HCT116 (cell line): ENCODE measurements around the gene SPEM3.
"Not testable (repeated sequence)": the region's sequence is repeated elsewhere in the genome, so short reads cannot be mapped to it uniquely, and the experiment has no call there.

Experiments used
- EZH2 ChIP-seq: fragments of 200-600 bp; sonication (generic); IDR thresholded peaks from 2 replicates; pipeline ENCODE4 v1.6.1; 2017; ENCODE audit warnings: antibody characterized with exemption, mixed run types
- POLR2A ChIP-seq: IDR thresholded peaks from 2 replicates; pipeline ENCODE4 v1.7.0; 2011; ENCODE audit warnings: borderline replicate concordance; ENCODE audit not compliant: insufficient read depth, insufficient read length; ENCODE audit errors: extremely low read depth
- POLR2AphosphoS5 ChIP-seq: IDR thresholded peaks from 2 replicates; pipeline ENCODE4 v1.6.1; 2011; ENCODE audit warnings: mild to moderate bottlenecking, low read depth, low read length, moderate library complexity
- ZNF274 ChIP-seq: fragments of 200-500 bp; sonication (Bioruptor generic); IDR thresholded peaks from 2 replicates; pipeline ENCODE4 v1.6.1; 2014; ENCODE audit warnings: mild to moderate bottlenecking, low read depth, low read length, inconsistent platforms
- TF ChIP-seq, protein P1 (sequence below): IDR thresholded peaks from 2 replicates; pipeline ENCODE4 v1.6.1; 2012; ENCODE audit warnings: low read depth
- TF ChIP-seq, protein P2 (sequence below), 3 experiments: fragments of 200-600 bp in 1 of 3; sonication (generic) in 1 of 3; IDR thresholded peaks in 2 of 3; conservative IDR thresholded peaks in 1 of 3; 2 replicates each; pipeline ENCODE4 v1.5.1; 2012 to 2017; ENCODE audit warnings: low read depth in 2 of 3, low read length in 2 of 3, antibody characterized with exemption in 1 of 3, borderline replicate concordance in 1 of 3, control low read depth in 1 of 3, mild to moderate bottlenecking in 1 of 3, mixed read lengths in 1 of 3, mixed run types in 1 of 3, moderate library complexity in 1 of 3; ENCODE audit not compliant: insufficient read depth in 1 of 3

GRCh38 chr17:7470457-7470973, 41.9 kb downstream of the SPEM3 start:
- TF ChIP-seq, protein P1, sequence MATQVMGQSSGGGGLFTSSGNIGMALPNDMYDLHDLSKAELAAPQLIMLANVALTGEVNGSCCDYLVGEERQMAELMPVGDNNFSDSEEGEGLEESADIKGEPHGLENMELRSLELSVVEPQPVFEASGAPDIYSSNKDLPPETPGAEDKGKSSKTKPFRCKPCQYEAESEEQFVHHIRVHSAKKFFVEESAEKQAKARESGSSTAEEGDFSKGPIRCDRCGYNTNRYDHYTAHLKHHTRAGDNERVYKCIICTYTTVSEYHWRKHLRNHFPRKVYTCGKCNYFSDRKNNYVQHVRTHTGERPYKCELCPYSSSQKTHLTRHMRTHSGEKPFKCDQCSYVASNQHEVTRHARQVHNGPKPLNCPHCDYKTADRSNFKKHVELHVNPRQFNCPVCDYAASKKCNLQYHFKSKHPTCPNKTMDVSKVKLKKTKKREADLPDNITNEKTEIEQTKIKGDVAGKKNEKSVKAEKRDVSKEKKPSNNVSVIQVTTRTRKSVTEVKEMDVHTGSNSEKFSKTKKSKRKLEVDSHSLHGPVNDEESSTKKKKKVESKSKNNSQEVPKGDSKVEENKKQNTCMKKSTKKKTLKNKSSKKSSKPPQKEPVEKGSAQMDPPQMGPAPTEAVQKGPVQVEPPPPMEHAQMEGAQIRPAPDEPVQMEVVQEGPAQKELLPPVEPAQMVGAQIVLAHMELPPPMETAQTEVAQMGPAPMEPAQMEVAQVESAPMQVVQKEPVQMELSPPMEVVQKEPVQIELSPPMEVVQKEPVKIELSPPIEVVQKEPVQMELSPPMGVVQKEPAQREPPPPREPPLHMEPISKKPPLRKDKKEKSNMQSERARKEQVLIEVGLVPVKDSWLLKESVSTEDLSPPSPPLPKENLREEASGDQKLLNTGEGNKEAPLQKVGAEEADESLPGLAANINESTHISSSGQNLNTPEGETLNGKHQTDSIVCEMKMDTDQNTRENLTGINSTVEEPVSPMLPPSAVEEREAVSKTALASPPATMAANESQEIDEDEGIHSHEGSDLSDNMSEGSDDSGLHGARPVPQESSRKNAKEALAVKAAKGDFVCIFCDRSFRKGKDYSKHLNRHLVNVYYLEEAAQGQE = not testable (repeated sequence)
- TF ChIP-seq POLR2A, EZH2, POLR2AphosphoS5, ZNF274: not testable (repeated sequence)
- TF ChIP-seq, protein P2, sequence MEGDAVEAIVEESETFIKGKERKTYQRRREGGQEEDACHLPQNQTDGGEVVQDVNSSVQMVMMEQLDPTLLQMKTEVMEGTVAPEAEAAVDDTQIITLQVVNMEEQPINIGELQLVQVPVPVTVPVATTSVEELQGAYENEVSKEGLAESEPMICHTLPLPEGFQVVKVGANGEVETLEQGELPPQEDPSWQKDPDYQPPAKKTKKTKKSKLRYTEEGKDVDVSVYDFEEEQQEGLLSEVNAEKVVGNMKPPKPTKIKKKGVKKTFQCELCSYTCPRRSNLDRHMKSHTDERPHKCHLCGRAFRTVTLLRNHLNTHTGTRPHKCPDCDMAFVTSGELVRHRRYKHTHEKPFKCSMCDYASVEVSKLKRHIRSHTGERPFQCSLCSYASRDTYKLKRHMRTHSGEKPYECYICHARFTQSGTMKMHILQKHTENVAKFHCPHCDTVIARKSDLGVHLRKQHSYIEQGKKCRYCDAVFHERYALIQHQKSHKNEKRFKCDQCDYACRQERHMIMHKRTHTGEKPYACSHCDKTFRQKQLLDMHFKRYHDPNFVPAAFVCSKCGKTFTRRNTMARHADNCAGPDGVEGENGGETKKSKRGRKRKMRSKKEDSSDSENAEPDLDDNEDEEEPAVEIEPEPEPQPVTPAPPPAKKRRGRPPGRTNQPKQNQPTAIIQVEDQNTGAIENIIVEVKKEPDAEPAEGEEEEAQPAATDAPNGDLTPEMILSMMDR (IDR thresholded peaks at IDR 0.05 in 2 of 3, conservative IDR thresholded peaks at IDR 0.05 in 1 of 3; ENCODE audit: borderline replicate concordance in 1 of 3, insufficient read depth in 1 of 3, low read depth in 2 of 3, low read length in 2 of 3) = not testable (repeated sequence)
